ENCODE data around the gene LTO1. TPM values are rescaled to one million over a fixed set of nuclear protein-coding genes. Genes with fewer than 3 reads are reported as not detected.
A peak's percentile ranks its signal among the peaks of the same experiment; 100 is the strongest.

LTO1 gene
- total and polyA plus RNA-seq, 4 donors = 11.2 to 36.6 (median 19.5) TPM

GRCh38 chr11:69642913-69643632 is 32.1 kb downstream of the LTO1 start:
- Histone ChIP-seq H3K4me3 (ENCODE audit: low read depth, low read length) (peak overlapping the region; percentile 73), H3K27ac (ENCODE audit: low read depth, low read length) (no peak overlapping the region), H3K9me3 (ENCODE audit: control insufficient read depth, insufficient read depth, low read length) (no peaks in the 10 kb centered on the region), H3K36me3 (ENCODE audit: control insufficient read depth, insufficient read depth, low read length) (peaks cover 41% of the 10 kb centered on the region), H3K27me3 (ENCODE audit: control insufficient read depth, insufficient read depth, low read length) (peaks cover 69% of the 10 kb centered on the region), H3K4me1 (ENCODE audit: control insufficient read depth, insufficient read depth, low read length) (peaks cover 85% of the 10 kb centered on the region)
- DNase-seq (ENCODE audit: low read depth in 4 of 6, low spot score in 6 of 6) = peak in 4 of 6 donors; percentile 67 to 94 (median 84)
- under 1% methylated on average over 81 of the region's 81 CpGs for WGBS (ENCODE audit: insufficient coverage)

GRCh38 chr11:69642549-69642912 is 32.6 kb downstream of the LTO1 start:
- peaks cover 72% of the 10 kb centered on the region for H3K27me3 ChIP-seq (ENCODE audit: control insufficient read depth, insufficient read depth, low read length)

DNA sequence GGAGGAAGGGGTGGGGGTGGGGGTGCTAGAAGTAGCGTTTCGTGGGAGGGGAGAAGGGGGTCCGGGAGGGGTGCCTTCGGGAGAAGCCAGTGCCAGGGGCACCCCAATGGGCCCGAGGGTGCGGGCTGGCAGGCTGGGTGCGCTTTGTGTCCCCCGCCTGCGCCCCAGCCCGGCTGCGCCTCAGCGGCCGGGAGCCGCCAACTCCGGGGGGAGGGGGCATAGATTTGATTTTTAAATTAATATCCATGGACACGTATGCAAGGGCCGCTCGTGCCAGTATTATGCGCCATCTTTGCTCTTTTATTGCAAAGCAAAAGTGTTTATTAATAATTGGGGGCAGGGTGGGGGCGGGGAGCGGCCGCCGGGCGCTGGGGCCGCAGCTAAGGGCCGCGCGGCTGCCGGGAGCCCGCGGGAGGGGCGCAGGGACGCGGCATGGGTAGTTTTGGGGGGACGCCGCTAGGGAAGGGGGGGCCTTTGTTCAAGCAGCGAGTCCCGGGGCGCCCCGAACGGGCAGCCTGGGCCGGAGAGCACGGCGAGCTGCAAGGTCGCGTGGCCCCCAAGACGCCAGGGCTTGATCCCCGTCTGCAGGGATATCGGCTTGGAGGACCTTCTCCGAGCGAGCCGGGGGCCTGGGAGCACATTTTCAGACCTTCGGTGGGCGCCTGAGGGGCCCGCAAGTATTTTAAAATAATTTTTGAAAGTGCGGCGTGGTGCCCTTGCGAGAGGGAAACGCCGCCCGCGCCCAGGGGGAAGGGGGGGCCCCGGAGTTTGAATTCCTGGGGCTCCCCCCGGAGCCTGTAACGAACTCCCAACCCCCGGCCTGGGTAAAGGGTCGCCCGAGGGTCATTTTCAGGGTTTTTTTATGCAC is 33.2 kb downstream of the LTO1 start:
- peaks cover 85% of the 10 kb centered on the region for H3K4me1 ChIP-seq (ENCODE audit: control insufficient read depth, insufficient read depth, low read length)
- H3K36me3 ChIP-seq (ENCODE audit: control insufficient read depth, insufficient read depth, low read length) = peaks cover 32% of the 10 kb centered on the region
- H3K27me3 ChIP-seq (ENCODE audit: control insufficient read depth, insufficient read depth, low read length) = peaks cover 74% of the 10 kb centered on the region
- no peaks in the 10 kb centered on the region for H3K9me3 ChIP-seq (ENCODE audit: control insufficient read depth, insufficient read depth, low read length)
- WGBS (ENCODE audit: insufficient coverage) = under 1% methylated on average over 56 of the region's 68 CpGs
- H3K4me3 ChIP-seq (ENCODE audit: low read depth, low read length) = peak overlapping the region; percentile 73
- DNase-seq (ENCODE audit: low read depth in 4 of 6, low spot score in 6 of 6) = peak in 1 of 6 donors; percentile 28
- peak overlapping the region; percentile 87 for H3K27ac ChIP-seq (ENCODE audit: low read depth, low read length)

More at GRCh38 chr11:69642549-69642912, 32.6 kb downstream of the LTO1 start:
- H3K4me1 ChIP-seq (ENCODE audit: control insufficient read depth, insufficient read depth, low read length) = peaks cover 85% of the 10 kb centered on the region
- H3K27ac ChIP-seq (ENCODE audit: low read depth, low read length) = no peak overlapping the region
- WGBS (ENCODE audit: insufficient coverage) = under 1% methylated on average over 39 of the region's 40 CpGs
- no peaks in the 10 kb centered on the region for H3K9me3 ChIP-seq (ENCODE audit: control insufficient read depth, insufficient read depth, low read length)
- H3K4me3 ChIP-seq (ENCODE audit: low read depth, low read length) = peak overlapping the region; percentile 73
- peaks cover 36% of the 10 kb centered on the region for H3K36me3 ChIP-seq (ENCODE audit: control insufficient read depth, insufficient read depth, low read length)
- DNase-seq (ENCODE audit: low read depth in 4 of 6, low spot score in 6 of 6) = peak in 1 of 6 donors; percentile 23

- Histone ChIP-seq H3K27me3 (ENCODE audit: control insufficient read depth, insufficient read depth, low read length) (peaks cover 74% of the 10 kb centered on the region), H3K4me1 (ENCODE audit: control insufficient read depth, insufficient read depth, low read length) (peaks cover 84% of the 10 kb centered on the region), H3K36me3 (ENCODE audit: control insufficient read depth, insufficient read depth, low read length) (peaks cover 23% of the 10 kb centered on the region), H3K4me3 (ENCODE audit: low read depth, low read length) (peak within 1 kb of the TSS; percentile 73), H3K27ac (ENCODE audit: low read depth, low read length) (peak within 1 kb of the TSS; percentile 87), H3K9me3 (ENCODE audit: control insufficient read depth, insufficient read depth, low read length) (no peaks in the 10 kb centered on the region)
- peak in 2 of 6 donors; percentile 85 to 87 for DNase-seq (ENCODE audit: low read depth in 4 of 6, low spot score in 6 of 6)
- WGBS (ENCODE audit: insufficient coverage) = 0% methylated on average over 38 of the region's 49 CpGs
Observed at GRCh38 chr11:69640995-69641581, 34.1 kb downstream of the LTO1 start, which contains the start of gene CCND1. TSS of gene CCND1 (plus strand) at chr11:69641156. CDS start at chr11:69641314, 158 bp downstream.

DNA sequence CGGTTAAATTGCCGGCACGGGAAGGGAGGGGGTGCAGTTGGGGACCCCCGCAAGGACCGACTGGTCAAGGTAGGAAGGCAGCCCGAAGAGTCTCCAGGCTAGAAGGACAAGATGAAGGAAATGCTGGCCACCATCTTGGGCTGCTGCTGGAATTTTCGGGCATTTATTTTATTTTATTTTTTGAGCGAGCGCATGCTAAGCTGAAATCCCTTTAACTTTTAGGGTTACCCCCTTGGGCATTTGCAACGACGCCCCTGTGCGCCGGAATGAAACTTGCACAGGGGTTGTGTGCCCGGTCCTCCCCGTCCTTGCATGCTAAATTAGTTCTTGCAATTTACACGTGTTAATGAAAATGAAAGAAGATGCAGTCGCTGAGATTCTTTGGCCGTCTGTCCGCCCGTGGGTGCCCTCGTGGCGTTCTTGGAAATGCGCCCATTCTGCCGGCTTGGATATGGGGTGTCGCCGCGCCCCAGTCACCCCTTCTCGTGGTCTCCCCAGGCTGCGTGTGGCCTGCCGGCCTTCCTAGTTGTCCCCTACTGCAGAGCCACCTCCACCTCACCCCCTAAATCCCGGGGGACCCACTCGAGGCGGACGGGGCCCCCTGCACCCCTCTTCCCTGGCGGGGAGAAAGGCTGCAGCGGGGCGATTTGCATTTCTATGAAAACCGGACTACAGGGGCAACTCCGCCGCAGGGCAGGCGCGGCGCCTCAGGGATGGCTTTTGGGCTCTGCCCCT is 34.7 kb downstream of the LTO1 start:
- peak overlapping the region; percentile 81 for H3K27ac ChIP-seq (ENCODE audit: low read depth, low read length)
- H3K9me3 ChIP-seq (ENCODE audit: control insufficient read depth, insufficient read depth, low read length) = no peaks in the 10 kb centered on the region
- H3K4me1 ChIP-seq (ENCODE audit: control insufficient read depth, insufficient read depth, low read length) = peaks cover 82% of the 10 kb centered on the region
- peaks cover 68% of the 10 kb centered on the region for H3K27me3 ChIP-seq (ENCODE audit: control insufficient read depth, insufficient read depth, low read length)
- H3K4me3 ChIP-seq (ENCODE audit: low read depth, low read length) = peak overlapping the region; percentile 73
- DNase-seq (ENCODE audit: low read depth in 4 of 6, low spot score in 6 of 6) = peak in 1 of 6 donors; percentile 45
- WGBS (ENCODE audit: insufficient coverage) = 1% methylated on average over 37 of the region's 43 CpGs
- H3K36me3 ChIP-seq (ENCODE audit: control insufficient read depth, insufficient read depth, low read length) = peaks cover 19% of the 10 kb centered on the region

DNA sequence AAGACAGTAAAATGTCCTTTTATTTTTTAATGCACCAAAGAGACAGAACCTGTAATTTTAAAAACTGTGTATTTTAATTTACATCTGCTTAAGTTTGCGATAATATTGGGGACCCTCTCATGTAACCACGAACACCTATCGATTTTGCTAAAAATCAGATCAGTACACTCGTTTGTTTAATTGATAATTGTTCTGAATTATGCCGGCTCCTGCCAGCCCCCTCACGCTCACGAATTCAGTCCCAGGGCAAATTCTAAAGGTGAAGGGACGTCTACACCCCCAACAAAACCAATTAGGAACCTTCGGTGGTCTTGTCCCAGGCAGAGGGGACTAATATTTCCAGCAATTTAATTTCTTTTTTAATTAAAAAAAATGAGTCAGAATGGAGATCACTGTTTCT is 35.3 kb downstream of the LTO1 start:
- no CpG with 5 or more reads among the region's 9 CpGs for WGBS (ENCODE audit: insufficient coverage)
- Histone ChIP-seq H3K27me3 (ENCODE audit: control insufficient read depth, insufficient read depth, low read length) (peaks cover 62% of the 10 kb centered on the region), H3K36me3 (ENCODE audit: control insufficient read depth, insufficient read depth, low read length) (peaks cover 13% of the 10 kb centered on the region), H3K27ac (ENCODE audit: low read depth, low read length) (peak overlapping the region; percentile 81), H3K9me3 (ENCODE audit: control insufficient read depth, insufficient read depth, low read length) (no peaks in the 10 kb centered on the region), H3K4me3 (ENCODE audit: low read depth, low read length) (peak overlapping the region; percentile 73), H3K4me1 (ENCODE audit: control insufficient read depth, insufficient read depth, low read length) (peaks cover 76% of the 10 kb centered on the region)
- no peak for DNase-seq (ENCODE audit: low read depth in 4 of 6, low spot score in 6 of 6)

- Histone ChIP-seq H3K27me3 (ENCODE audit: control insufficient read depth, insufficient read depth, low read length) (peaks cover 61% of the 10 kb centered on the region), H3K36me3 (ENCODE audit: control insufficient read depth, insufficient read depth, low read length) (peaks cover 6% of the 10 kb centered on the region), H3K27ac (ENCODE audit: low read depth, low read length) (peak overlapping the region; percentile 76), H3K4me1 (ENCODE audit: control insufficient read depth, insufficient read depth, low read length) (peaks cover 71% of the 10 kb centered on the region), H3K4me3 (ENCODE audit: low read depth, low read length) (peak overlapping the region; percentile 45), H3K9me3 (ENCODE audit: control insufficient read depth, insufficient read depth, low read length) (no peaks in the 10 kb centered on the region)
- DNase-seq (ENCODE audit: low read depth in 4 of 6, low spot score in 6 of 6) = peak in 4 of 6 donors; percentile 59 to 95 (median 88)
- 0% methylated on average over 55 of the region's 64 CpGs for WGBS (ENCODE audit: insufficient coverage)
Observed at GRCh38 chr11:69638941-69639681, 36.0 kb downstream of the LTO1 start.

DNA sequence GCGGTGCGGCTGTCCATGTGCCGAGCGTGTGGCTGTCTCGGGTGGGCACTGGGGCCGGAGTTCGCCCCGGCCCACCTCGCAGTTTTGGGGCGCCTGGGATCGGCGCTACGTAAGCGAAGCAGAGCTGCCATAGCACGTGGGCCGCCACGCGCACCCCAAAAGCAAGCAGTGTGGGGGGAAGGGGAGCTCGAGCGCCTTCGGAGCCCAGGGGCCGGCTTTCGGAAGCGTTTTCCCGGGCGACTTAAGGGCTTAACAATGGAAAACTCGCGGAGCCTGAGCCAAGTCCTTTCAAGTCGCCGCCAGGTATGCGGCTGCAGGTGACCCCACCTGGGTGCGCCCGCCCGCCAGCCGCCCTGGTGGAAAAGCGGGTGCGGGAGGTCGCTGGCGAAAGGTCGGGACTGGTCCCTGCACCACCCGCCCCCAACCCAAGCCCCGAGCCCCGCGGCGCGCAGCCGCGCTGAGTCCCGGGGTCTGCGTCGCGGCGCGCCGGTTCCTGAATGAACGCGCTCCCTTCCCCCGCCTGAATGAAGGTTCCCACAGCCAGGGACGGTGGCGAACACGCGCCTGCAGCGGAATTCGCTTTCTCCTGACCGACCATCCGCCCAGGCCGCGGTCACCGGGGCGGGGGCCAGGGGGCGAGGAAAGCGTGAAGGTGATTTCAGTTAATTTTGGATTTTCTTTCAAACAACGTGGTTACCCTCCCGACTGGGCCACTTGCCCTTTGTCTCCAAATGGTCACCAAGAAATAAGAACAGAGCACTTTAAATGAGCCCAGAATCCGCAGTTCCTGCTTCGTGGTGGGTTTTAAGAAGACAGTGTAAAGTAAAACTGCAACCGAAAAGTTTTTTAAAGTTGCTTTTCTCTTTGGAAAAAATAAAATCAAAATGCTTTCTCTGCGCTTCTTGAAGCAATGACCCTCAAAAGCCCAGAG is 36.9 kb downstream of the LTO1 start:
- peak overlapping the region; percentile 76 for H3K27ac ChIP-seq (ENCODE audit: low read depth, low read length)
- peak overlapping the region; percentile 45 for H3K4me3 ChIP-seq (ENCODE audit: low read depth, low read length)
- under 1% methylated on average over 74 of the region's 78 CpGs for WGBS (ENCODE audit: insufficient coverage)

More for the DNA sequence above, 36.9 kb downstream of the LTO1 start:
- peak in 2 of 6 donors; percentile 81 to 84 for DNase-seq (ENCODE audit: low read depth in 4 of 6, low spot score in 6 of 6)
- H3K9me3 ChIP-seq (ENCODE audit: control insufficient read depth, insufficient read depth, low read length) = no peaks in the 10 kb centered on the region
- peaks cover 58% of the 10 kb centered on the region for H3K27me3 ChIP-seq (ENCODE audit: control insufficient read depth, insufficient read depth, low read length)
- peaks cover 63% of the 10 kb centered on the region for H3K4me1 ChIP-seq (ENCODE audit: control insufficient read depth, insufficient read depth, low read length)
- H3K36me3 ChIP-seq (ENCODE audit: control insufficient read depth, insufficient read depth, low read length) = no peaks in the 10 kb centered on the region
